NCI-H82 (cell line): ENCODE data around the gene PRKN.
"Not testable (repeated sequence)": the region's sequence is repeated elsewhere in the genome, so short reads cannot be mapped to it uniquely, and the experiment has no call there.

Source experiments
- DNase-seq: peaks from one replicate; lab custom pipeline; 2025; lab: John Stamatoyannopoulos, UW

The PRKN gene

DNA sequence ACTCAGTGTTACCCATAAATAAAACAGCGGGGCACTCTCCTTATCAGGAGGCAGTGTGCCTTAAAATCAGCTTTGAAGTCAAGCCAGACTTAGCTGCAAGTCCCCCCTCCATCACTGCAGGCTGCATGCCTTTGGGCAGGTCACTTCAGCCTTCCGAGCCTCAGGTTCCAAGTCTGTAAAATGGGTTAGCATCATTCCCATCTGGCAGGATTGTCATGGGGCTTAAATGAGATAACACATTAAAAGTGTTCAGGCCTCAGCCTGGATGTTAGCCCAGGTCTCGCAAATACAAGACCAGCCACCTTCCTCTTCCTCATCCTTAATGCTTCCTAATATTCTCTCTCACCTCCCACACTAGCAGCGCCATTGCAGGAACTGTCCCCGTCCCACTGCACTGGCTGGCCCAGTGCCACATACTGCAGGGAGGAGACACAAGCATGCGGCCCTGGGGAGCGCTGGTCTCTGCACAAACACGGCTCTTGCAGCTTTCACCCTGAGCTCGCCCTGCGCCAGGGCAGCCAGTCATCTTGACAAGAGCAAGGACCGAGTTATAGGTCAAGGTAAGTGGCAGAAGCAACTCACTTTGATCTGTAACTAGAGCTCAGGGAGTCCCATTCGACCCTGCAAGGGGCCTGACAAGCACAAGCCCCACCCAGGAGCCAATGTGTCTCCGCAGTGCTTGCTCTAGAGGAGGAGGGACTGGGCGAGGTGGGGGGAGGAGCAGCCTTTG is 889.1 kb downstream of the PRKN start:
- DNase-seq = peak; percentile 6

DNA sequence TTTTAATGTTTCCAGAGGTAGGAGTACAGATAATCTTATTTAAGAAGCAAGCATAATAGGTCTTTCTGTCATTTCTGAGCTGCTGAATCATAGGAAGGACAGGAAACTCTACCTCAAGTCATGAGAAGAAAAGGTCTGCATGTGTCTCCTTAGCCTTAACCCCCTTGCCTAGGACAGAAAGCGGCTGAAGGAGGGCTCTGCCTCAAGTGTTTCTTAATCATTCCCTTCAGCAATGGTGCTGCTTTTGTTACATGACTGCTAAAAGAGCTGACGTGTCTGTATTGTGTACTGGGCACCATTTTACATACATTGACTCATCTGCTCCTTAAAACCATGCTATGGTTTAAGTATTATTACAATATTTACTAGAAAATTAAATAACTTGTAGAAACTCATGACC is 889.7 kb downstream of the PRKN start:
- no peak for DNase-seq

DNA sequence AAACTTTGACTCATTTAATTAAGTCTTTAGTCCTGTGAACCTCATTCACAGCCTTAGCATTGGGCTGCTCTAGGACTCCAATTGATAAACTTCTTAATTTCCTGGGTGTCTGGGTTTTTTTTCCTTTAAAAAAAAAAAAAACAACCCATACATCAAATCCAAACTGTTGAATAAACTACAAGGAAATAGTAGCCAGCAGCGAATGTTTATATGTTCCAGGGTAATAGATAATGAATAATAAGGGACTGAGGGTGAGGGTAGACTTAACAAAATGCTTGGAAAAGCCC is 890.2 kb downstream of the PRKN start:
- DNase-seq = no peak

DNA sequence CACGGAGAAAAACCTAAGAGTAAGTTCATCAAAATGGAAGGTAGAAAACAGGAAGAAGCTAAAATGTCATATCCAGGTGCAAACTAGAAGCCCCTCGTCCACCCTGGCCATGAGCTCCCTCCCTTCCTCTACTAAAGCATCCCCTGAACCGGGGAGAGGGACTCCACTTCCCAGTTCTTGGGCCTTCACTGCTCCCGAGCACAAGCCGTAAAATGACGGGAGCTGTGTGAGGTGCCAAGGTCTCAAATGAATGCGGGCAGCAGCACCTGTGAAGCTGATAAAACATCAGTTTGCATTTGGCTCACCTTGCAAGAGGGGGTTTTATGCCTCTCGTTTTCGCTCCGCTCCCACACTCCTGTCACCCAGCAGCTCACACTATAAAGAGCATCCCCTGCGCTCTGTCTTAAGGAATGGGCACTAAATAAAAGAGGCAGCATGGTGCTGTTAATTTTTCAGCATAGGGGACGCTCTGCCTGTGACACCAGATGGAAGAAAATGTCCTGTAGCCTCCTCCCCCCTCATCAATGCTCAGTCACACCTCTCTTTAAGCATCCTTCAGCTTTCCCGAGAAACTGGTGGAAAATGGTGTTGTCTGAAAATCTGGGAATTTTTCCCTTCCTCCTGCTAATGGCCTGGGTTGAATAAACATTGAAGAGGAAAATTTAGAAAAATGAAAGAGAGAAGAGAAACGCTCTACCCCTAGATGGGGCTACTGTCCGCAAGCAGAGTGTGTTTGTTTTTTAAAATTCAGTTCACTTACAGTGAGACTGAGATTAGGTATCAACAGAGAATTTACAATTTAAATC is 890.7 kb downstream of the PRKN start:
- DNase-seq = no peak

DNA sequence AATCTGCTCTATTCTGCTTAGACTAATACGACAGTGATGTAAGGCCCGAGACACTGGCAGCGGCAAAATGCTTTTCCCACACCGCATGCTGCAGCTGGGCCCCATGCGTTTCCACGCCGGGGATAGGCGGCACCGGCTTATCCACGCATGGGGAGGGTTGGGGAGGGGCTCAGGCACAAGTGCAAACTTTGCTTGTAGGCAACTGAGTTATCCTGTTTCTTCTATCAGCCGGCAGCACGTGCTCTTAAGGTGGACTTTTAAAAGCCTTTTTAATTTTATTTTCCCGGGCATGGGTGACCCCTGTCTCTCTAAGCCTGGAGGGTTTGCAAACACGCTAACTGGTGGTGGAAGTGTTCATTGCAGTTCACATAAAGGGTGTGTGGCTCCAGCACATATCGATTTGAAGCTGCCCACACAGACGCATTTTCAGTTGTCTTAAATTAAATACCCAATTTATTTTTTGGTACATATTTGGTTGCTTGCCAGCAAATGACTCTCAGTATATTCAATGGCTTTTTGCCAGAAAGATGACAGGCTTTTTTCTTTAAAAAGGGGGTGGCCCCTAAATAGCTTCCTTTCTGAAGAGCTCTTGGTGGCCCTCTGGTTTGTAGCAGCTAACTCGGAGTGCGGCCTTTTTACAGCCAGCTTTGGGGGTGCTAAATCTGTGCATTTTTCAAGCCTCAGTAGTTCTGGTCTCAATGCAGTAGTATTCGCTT is 891.9 kb downstream of the PRKN start:
- peak; percentile 21 for DNase-seq

DNA sequence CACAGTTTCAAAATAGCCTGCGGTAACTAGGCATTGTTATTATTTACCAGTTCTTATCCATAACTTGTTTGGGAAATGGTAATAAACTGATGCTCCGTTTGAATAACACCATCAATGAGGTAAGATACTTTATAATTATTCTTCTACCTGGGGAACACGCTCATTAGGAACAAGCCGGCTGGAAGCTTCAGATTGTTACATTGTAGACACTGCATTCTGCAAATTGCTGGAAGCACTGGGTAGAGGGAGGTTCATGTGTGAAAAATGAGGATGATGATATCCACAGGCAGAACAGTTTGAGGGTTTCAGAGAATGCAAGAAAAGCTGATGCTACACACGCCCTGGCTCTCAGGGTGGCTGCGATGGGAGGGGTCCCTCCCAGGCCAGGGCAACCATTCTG is 893.1 kb downstream of the PRKN start:
- no peak for DNase-seq

DNA sequence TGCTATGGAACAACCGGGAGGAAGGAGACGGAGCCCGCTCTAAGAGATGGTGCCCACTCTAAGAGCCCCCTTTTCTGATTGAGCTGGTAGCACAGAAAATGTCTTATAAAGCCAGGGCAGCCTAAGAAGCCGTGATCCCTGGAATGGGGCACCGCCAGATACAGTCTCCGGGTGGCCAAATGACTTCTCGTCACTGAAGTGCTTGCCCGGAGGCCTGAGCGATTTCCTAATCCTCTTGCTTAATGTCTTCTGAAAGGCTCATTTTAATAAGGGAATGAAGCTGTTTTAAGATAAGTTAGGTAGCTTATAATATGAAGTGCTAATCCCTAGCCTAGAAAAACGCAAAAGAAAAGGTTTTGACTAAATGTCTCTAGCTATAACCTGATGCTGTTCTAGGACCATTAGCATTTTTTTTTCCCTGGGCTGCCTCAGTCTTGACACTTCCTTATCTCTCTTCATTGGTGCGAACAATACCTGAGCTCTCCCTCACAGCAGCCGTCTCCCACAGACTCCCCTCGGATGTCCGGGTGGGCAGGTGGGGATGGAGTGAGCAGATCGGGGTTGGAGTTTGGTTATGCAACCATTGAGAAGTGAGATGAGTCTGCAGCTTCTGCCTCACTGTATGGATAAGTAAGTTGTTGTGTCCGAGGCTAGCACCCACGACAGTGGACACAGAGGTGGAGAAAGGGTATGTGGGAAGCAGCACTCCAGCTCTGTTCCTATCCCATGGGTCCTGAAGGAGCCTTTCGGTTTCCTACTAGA is 894.3 kb downstream of the PRKN start:
- no peak for DNase-seq

DNA sequence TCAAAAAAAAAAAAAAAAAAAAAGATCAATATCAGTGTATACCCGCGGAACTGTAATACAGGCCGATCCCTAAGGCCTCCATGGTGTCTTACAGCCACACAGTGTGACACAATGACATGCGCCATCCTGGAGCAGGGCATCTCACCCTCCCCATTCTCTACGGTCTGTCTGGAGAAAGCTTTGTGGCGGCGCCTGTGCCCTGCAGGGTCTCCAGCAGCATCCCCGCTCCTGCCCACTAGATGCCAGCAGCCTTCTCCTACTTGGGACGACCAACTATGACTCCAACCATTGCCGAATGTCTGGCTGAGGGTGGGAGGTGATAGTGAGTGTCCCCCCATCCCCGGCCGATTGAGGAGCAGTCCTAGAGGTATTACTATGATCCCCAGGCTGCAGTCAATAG is 894.9 kb downstream of the PRKN start:
- no peak for DNase-seq

DNA sequence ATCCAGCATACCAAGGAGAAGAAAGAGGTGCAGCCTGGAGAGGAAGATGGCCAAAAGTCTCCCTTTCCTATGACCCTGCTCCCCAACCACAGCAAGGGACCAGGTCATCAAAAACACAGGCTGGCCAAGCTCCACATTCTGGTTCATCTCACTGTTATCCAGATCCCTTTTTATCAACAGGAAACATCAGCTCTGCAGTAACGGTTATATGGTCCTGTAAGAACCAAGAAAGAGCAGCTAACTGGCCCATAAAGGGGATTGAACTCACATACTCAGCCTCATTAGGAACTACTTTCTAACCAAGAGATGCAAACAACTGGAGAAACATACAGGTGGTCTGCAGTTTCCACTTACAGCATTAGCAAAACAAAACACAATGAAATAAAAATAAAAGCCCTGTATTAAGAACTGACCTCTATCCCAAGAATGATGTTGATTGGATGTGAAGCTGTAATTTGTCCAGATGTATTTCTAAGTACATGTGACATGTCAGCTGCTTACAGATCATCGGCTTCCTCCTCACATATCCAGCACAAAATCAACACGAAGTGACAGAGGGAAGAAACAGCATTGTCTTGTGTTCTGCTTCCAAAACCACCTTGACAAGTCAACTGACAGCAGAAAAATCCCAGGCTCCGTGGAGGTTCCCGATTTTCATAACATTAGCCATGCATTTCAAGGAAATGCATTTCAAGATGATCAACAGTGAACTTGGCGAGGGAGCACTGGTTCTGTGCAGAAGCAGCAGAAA is 896.5 kb downstream of the PRKN start:
- no peak for DNase-seq

DNA sequence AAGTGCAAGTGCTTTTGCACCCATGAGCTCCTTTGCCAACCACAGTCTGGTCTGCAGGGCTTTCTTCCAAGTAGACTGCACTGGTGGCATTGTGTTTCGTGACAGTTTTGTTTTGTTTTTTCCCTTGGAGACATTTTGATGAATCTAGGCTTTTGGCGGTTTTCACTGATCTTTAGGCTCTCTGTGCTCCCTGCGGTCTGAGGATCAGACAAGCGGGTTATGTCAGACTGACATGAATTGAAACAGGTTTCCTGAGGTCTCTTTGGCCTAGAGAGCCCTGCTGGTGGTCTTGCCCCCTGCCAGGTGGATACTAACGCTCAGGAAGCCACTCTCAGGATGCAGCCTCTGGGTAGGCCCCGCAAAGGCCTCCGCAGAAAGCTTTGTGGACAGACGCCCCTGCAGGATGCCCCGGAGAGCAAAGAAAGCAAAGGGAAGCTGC is 898.3 kb downstream of the PRKN start:
- no peak for DNase-seq

DNA sequence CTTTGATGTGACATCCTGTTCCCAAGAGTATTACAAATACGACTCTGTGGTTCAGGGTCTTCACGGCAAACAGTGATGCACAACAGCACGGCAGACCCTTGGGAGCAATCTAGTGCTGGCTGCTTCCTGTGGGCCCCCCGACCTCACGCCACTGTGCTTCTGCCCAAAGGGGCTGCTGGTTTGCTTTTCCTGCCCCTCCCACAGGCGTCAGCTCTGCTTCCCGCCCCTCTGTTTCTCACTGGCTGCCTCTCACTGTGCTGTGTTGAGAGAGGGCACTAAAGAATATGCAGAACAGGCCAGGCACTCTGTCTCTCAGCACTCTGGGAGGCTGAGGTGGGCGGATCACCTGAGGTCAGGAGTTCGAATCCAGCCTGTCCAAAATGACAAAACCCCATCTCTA is 899.2 kb downstream of the PRKN start:
- DNase-seq = no peak

DNA sequence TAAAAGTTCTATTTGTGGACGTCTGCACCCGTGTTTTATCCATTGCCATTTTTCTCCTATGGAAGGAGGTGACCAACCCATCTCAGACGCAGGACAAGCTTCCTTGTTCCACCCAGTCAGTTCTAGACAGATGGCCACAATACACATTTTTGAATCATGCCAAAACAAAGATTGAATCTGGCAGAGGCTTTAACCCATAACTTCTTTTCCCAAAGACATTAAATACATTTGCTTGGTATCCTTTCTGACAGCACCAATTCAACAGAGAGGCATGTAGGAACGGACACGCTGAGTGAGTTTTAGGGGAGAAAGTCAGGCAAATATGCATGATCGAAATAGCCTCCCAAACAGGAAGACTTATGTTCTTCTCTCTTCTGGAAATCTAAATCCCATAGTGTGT is 901.1 kb downstream of the PRKN start:
- no peak for DNase-seq

DNA sequence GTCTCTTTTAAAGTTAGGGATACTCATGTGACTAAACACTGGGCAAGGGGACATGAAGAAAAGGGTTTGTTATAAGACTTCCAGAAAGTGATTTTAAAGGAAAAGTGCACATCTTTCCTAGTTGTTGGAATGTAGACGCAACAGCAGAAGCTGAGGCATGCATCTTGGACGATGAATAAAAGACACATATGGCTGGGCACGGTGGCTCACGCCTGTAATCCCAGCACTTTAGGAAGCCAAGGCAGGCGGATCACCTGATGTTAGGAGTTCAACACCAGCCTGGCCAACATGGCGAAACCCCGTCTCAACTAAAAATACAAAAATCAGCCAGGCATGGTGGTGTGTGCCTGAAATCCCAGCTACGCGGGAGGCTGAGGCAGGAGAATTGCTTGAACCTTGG is 905.4 kb downstream of the PRKN start:
- DNase-seq = not testable (repeated sequence)

DNA sequence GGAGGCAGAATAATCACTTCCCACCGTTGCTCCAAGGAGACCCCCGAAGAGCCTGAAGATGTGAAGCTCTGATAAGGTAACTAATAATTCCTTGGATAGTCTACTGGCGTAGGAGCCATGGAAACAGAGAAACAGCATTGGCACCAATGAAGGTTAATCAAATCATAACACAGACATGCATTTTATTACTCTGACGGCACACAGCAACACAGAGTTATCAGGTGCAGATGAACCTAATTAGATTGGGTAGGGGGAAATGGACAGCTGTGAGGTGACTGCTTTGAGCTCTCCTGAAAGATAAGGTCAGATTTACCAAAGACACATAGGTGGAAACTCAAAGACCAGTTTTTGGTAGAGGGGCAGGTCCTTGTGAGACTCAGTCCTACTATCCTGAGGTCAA is 909.7 kb downstream of the PRKN start:
- DNase-seq = no peak

DNA sequence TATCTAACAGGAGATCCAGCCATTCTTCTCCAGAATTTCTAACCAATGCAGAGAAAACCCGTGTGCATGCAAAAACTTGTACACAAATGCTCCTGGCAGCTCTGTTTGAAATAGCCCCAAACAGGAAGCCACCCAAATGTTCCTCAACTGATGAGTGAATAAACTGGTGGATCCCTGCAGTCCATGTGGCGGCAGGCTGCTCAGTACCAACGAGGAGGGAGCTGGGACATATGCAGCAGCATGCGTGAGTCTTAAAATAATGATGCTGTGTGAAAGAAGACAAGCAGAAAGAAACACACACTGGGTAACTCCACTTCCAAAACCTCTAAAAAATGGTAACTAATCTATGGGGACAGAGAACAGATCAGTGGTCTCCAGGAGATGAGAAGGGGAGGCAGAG is 911.6 kb downstream of the PRKN start:
- no peak for DNase-seq

DNA sequence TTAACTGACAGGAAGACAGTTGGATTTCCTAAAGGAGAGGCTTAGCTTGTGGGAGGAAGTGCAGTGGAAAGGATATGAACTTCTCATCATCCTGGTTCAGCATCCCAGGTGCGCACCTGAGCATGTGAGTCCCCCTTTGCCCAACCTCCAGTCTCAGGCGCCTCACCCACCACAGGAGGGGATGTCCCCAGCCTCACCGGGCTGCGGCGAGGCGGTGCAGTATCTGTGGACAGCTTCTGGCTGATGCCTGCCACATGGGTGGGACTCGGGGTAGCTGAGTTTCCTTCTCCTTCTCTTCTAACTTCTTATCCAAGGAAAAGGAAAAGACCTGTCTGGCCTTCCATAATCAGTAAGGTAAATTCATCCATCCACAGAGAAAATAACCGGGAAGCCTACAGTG is 914.4 kb downstream of the PRKN start:
- no peak for DNase-seq

DNA sequence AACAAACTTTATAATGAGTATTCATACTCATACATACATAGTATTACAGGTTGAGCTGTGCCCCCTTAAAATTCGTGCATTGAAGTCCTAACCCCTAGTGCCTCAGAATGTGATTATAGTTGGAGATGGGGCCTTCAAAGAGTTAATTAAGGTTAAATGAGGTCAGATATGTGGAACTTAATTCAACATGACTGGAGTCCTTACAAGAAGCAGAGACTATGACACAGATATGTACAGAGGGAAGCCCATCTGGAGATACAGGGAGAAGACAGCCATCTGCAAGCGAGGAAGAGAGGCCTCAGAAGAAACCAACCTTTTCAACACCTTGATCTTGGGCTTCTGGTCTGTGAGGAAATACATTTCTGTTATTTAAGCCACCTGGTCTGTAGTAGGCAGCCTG is 917.6 kb downstream of the PRKN start:
- no peak for DNase-seq

DNA sequence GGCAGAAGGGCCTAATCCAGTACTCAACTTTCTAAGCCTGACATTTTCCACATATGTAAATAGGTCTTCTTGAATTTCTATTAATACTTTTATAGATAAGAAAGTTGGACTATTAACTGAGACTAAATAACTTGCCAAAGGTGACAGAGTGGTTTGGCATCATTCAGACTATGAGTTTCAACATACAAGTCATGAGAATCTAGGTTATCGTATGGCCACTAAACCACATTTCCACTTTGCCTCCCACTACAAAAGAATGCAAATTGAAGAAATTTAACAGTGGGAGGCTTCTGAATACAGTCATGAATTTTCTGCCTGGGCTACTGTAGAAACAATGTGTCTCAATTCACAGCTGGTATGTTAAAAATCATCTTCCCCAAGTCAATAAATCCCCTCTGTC is 922.7 kb downstream of the PRKN start:
- no peak for DNase-seq

DNA sequence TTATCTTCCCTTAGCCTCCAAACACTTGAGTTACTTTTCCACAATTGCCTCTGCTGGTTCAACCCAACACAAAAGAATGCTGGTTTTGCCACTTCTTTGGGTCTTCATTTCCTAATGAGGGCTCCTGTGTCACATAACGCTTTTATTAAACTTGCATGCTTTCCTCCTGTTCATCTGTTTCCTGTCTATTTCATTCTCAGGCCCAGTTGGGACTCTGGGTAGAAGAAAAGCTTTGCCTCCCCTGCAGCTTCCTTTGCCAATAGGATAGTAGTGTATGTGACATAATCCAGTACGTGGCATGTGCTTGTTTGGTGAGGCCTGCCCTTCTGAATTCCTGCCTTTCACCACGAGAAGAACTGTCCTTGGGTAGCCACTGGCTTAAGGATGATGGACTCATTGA is 924.4 kb downstream of the PRKN start:
- no peak for DNase-seq

DNA sequence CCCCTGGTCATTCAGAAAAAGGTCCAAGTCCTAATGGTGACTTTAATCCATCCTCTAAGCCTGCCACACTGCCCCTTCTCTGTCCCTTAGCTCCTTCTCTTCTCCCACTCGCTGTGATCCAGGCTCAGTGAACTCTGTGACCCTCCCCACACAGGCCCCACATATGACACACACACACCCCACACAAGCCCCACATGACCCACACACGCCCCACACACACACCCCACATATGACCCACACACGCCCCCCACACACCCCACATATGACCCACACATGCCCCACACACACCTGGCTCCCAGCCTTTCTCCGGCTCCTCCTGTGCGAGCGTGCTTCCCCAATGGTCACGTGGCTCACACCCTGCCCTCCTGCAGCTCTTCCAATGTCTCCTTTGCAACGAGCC is 925.3 kb downstream of the PRKN start:
- DNase-seq = no peak

DNA sequence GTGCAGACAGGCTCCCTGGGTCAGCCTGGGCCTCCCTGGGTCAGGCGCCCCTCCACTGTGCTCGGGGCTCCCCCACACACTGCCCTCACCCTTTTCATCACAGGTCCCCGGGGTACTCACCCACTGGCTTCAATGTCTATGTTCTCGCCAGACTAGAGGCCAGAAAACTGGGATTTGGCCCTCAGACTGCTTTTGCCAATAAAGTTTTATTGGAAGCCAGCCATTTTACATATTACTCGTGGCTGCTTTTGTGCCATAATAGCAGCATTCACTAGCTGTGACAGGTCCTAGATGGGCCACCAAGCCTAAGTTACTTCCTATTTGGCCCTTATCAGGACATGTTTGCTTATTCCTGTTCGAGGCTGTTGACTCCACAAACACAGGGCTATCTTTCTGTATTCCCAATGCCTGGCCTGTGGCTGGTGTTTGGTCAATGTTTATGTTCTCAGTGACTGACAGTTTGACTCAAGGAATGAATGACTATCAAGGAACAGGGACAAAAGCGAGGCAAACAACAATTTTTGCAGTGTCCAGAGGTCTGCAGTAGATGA is 928.6 kb downstream of the PRKN start:
- DNase-seq = no peak
